A673 (cell line): ENCODE data around the gene HOOK2. TPM values are rescaled to one million over a fixed set of nuclear protein-coding genes. Genes with fewer than 3 reads are reported as not detected.

Experiments used
- BruUV-seq: library from RNA; stranded (reverse); fragments of 400-500 nt; replicated peaks from 2 replicates; lab custom pipeline; 2021; lab: Mats Ljungman, UMichigan
- CTCF ChIA-PET: fragments of 300-600 bp; sonication (Branson Sonifier 250); formaldehyde crosslinking; loops from one replicate; lab custom pipeline; 2022; ENCODE audit warnings: antibody characterized with exemption; lab: Charles Lee
- POLR2A ChIA-PET: fragments of 300-600 bp; sonication (Branson Sonifier 250); formaldehyde crosslinking; loops from one replicate; lab custom pipeline; 2022; ENCODE audit warnings: antibody characterized with exemption; ENCODE audit not compliant: low non-redundant PET; lab: Charles Lee
- DNase-seq: peaks from one replicate; pipeline ENCODE4 v3.0.0-alpha.2; 2015; ENCODE audit warnings: low spot score
- H3K27ac ChIP-seq: fragments of 200-600 bp; sonication (generic); 2 replicates; pipeline ENCODE4 v1.5.1; 2016; ENCODE audit warnings: mixed run types, low read depth, mild to moderate bottlenecking, mixed read lengths, antibody characterized with exemption, low read length; ENCODE audit not compliant: poor library complexity, severe bottlenecking
- H3K27me3 ChIP-seq: fragments of 200-600 bp; sonication (generic); replicated peaks from 2 replicates; pipeline ENCODE4 v1.6.1; 2017; ENCODE audit warnings: mixed run types, low read depth, mild to moderate bottlenecking, mixed read lengths, antibody characterized with exemption, low read length; ENCODE audit not compliant: insufficient read depth, poor library complexity
- H3K36me3 ChIP-seq: fragments of 200-600 bp; sonication (generic); 2 replicates; pipeline ENCODE4 v1.6.1; 2016; ENCODE audit warnings: mixed run types, mild to moderate bottlenecking, mixed read lengths, antibody characterized with exemption, low read length; ENCODE audit not compliant: insufficient read depth, poor library complexity, severe bottlenecking
- H3K4me1 ChIP-seq: fragments of 200-600 bp; sonication (generic); 2 replicates; pipeline ENCODE4 v1.6.1; 2017; ENCODE audit warnings: mixed run types, mild to moderate bottlenecking, mixed read lengths, antibody characterized with exemption, low read length; ENCODE audit not compliant: insufficient read depth, poor library complexity, severe bottlenecking
- H3K4me3 ChIP-seq: fragments of 200-600 bp; sonication (generic); 2 replicates; pipeline ENCODE4 v1.5.1; 2016; ENCODE audit warnings: low read depth, mixed run types, mild to moderate bottlenecking, mixed read lengths, low read length; ENCODE audit not compliant: poor library complexity, severe bottlenecking
- H3K9me3 ChIP-seq: fragments of 200-600 bp; sonication (generic); 2 replicates; pipeline ENCODE4 v1.6.1; 2016; ENCODE audit warnings: mixed run types, low read depth, mild to moderate bottlenecking, mixed read lengths, antibody characterized with exemption, low read length; ENCODE audit not compliant: poor library complexity, severe bottlenecking
- EZH2 ChIP-seq: fragments of 200-600 bp; sonication (generic); IDR thresholded peaks from 2 replicates; pipeline ENCODE4 v1.6.1; 2017; ENCODE audit warnings: borderline replicate concordance, low read depth, mild to moderate bottlenecking, mixed read lengths, antibody characterized with exemption, low read length; ENCODE audit not compliant: poor library complexity, severe bottlenecking
- intact Hi-C: fragments of 100-400 bp; cut with micrococcal nuclease; formaldehyde crosslinking; loops from one replicate; pipeline ENCODE4 v1.10.0; 2022; ENCODE audit not compliant: unreplicated experiment
- total RNA-seq: library from RNA; stranded (reverse); gene quantifications from 2 replicates; pipeline ENCODE4 v1.2.3, GENCODE V29; 2021
- TF ChIP-seq, protein P1 (sequence below): fragments of 300-800, 200-600 bp; sonication (generic); conservative IDR thresholded peaks from 2 replicates; pipeline ENCODE4 v1.5.1; 2017; ENCODE audit warnings: low read depth, mild to moderate bottlenecking, antibody characterized with exemption, low read length, moderate library complexity, mixed read lengths

HOOK2 gene
- total RNA-seq, 1 experiment from 2014 or later = 25.8 TPM

DNA sequence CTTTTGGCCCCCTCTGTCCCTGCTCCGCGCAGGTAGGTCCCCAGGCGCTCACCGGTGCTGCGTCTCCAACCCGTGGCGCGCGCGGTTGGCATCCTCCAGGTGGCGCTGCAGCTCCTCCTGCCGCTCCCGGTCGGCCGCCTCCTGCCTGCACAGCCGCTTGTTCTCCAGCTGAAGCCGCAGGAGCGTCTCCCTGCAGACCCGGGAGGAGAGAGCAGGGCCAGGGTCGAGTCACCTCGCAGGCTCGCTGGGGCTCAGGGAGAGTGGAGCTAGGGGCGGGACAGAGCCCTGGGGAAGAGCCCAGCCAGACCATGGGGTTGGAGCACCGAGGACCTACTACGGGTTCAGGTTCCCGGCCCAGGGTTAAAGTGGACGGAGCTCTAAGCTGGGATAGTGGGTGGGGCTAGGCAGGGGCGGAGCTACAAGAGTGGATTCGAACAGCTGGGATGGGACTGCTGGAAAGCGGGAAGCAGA lies 9.3 kb downstream of the HOOK2 start:
- POLR2A ChIA-PET = interaction anchor here (0.6 to 1.0 kb wide), 3 partner anchors 27 to 29 kb away, joined by 3 to 6 read pairs (median 4); no protein-coding TSS in a partner anchor
- peak overlapping the region; percentile 57 for H3K4me3 ChIP-seq
- no peaks in the 10 kb centered on the region for H3K4me1 ChIP-seq
- peak; percentile 89 for DNase-seq
- H3K36me3 ChIP-seq = no peaks in the 10 kb centered on the region
- BruUV-seq = no TSS peak
- CTCF ChIA-PET = interaction anchor here (0.6 to 3.0 kb wide), 13 partner anchors 9 to 1424 kb away, joined by 3 to 34 read pairs (median 5); partner anchors contain the start of genes JUNB and ZNF442
- TF ChIP-seq EZH2 = no peak
- TF ChIP-seq, protein P1, sequence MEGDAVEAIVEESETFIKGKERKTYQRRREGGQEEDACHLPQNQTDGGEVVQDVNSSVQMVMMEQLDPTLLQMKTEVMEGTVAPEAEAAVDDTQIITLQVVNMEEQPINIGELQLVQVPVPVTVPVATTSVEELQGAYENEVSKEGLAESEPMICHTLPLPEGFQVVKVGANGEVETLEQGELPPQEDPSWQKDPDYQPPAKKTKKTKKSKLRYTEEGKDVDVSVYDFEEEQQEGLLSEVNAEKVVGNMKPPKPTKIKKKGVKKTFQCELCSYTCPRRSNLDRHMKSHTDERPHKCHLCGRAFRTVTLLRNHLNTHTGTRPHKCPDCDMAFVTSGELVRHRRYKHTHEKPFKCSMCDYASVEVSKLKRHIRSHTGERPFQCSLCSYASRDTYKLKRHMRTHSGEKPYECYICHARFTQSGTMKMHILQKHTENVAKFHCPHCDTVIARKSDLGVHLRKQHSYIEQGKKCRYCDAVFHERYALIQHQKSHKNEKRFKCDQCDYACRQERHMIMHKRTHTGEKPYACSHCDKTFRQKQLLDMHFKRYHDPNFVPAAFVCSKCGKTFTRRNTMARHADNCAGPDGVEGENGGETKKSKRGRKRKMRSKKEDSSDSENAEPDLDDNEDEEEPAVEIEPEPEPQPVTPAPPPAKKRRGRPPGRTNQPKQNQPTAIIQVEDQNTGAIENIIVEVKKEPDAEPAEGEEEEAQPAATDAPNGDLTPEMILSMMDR = peak; percentile 97
- H3K27me3 ChIP-seq = no peaks in the 10 kb centered on the region
- intact Hi-C loops = loop anchor here (2.0 kb wide), 2 partner anchors 31 to 81 kb away; no protein-coding TSS in a partner anchor
- H3K9me3 ChIP-seq = no peaks in the 10 kb centered on the region
- H3K27ac ChIP-seq = no peak overlapping the region

DNA sequence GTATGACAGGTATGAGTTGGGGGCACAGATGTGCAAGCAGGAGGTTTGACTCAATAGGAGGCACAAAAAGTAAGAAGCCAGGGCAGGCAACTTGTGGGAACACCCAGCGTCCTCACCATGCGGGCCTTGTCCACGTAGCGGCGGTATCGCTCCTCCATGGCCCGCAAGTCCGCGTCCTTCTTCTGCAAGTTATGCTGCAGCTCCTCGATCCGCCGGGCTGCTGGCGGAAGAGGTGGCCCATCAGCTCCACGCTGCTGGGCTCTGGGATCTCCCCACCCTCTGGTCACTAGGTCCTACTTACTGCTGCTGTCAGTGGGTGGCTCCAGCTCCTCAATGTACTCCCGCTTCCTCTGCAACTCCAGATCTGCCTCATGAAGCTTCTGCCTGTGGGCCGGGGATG lies 10.7 kb downstream of the HOOK2 start:
- no TSS peak for BruUV-seq
- H3K36me3 ChIP-seq = no peaks in the 10 kb centered on the region
- no peak overlapping the region for H3K4me3 ChIP-seq
- intact Hi-C loops = no loop called here
- no peak overlapping the region for H3K27ac ChIP-seq
- DNase-seq = no peak
- no peaks in the 10 kb centered on the region for H3K4me1 ChIP-seq
- ChIA-PET POLR2A (no interaction called here), CTCF (interaction anchor here (2.1 to 3.0 kb wide), 4 partner anchors 7 to 82 kb away, joined by 14 to 34 read pairs (median 20); no protein-coding TSS in a partner anchor)
- H3K9me3 ChIP-seq = no peaks in the 10 kb centered on the region
- TF ChIP-seq, protein P1 = no peak
- TF ChIP-seq EZH2 = no peak
- no peaks in the 10 kb centered on the region for H3K27me3 ChIP-seq

DNA sequence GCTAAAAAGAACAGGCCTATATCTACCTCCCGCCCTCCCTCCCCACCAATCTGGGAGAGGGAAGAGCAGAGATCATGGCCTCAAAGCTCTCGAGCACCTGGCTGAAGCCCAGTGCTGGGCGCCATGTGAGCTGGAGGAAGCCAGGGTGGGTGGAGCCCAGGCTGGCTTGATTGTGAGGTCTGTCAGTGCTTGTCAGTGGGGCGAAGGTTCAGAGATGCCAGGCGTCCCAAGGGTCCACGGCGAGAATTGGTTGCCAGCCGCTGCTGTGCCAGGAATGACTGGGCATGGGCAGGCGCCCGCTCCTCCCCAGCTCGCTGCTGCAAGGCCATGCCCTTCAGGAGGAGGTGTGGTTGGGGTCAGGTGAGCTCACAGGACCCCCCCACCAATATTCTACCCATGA lies 12.3 kb downstream of the HOOK2 start:
- CTCF ChIA-PET = interaction anchor here (0.6 kb wide), 1 partner anchor 191 kb away, joined by 8 read pairs; no protein-coding TSS in a partner anchor
- Histone ChIP-seq H3K36me3 (no peaks in the 10 kb centered on the region), H3K27me3 (no peaks in the 10 kb centered on the region), H3K27ac (no peak overlapping the region), H3K4me3 (no peak overlapping the region), H3K9me3 (no peaks in the 10 kb centered on the region), H3K4me1 (no peaks in the 10 kb centered on the region)
- intact Hi-C loops = no loop called here
- POLR2A ChIA-PET = interaction anchor here (0.6 kb wide), 1 partner anchor 30 kb away, joined by 5 read pairs; no protein-coding TSS in a partner anchor
- TF ChIP-seq EZH2 = no peak
- TF ChIP-seq, protein P1 = no peak
- no peak for DNase-seq
- no TSS peak for BruUV-seq
